H1 (cell line): Measurements from ENCODE around the gene TAF3. TPM values are rescaled to one million over a fixed set of nuclear protein-coding genes. Genes with fewer than 3 reads are reported as not detected.

Source experiments
- CTCF ChIA-PET: fragments of 300-600 bp; sonication (Branson Sonifier 250); formaldehyde crosslinking; loops from one replicate; lab custom pipeline; 2021; ENCODE audit not compliant: partially characterized antibody; lab: Charles Lee
- POLR2A ChIA-PET: fragments of 300-600 bp; sonication (Branson Sonifier 250); formaldehyde crosslinking; loops from one replicate; lab custom pipeline; 2021; ENCODE audit warnings: inconsistent platforms; ENCODE audit not compliant: partially characterized antibody; lab: Charles Lee
- DNase-seq, 2 experiments: peaks; one replicate each; pipeline versions ENCODE4 v3.0.0 to v3.0.0-alpha.2; 2010 to 2022; ENCODE audit warnings: low spot score in 2 of 2, low read depth in 1 of 2, mixed read lengths in 1 of 2
- FAIRE-seq: peaks from 2 replicates; lab custom pipeline; 2011; peaks lifted over from hg19 to GRCh38; lab: Jason Lieb, UNC
- H2AFZ ChIP-seq: 2 replicates; pipeline ENCODE4 v1.8.1; 2012; ENCODE audit warnings: low read length, inconsistent platforms
- H2AK5ac ChIP-seq: 2 replicates; pipeline ENCODE4 v1.6.1; 2013; ENCODE audit warnings: low read depth, low read length
- H2BK120ac ChIP-seq: replicated peaks from 2 replicates; pipeline ENCODE3; 2013; ENCODE audit warnings: low read depth, low read length, inconsistent platforms
- H2BK12ac ChIP-seq: 2 replicates; pipeline ENCODE4 v1.6.1; 2013; ENCODE audit warnings: low read depth, low read length
- H2BK15ac ChIP-seq: 2 replicates; pipeline ENCODE4 v1.6.1; 2013; ENCODE audit warnings: low read length
- H2BK20ac ChIP-seq: 2 replicates; pipeline ENCODE4 v1.6.1; 2013; ENCODE audit warnings: low read length
- H2BK5ac ChIP-seq: 2 replicates; pipeline ENCODE4 v1.6.1; 2013; ENCODE audit warnings: low read depth, low read length
- H3K14ac ChIP-seq: 2 replicates; pipeline ENCODE4 v1.6.1; 2013; ENCODE audit warnings: inconsistent platforms; ENCODE audit not compliant: insufficient read length
- H3K18ac ChIP-seq: 2 replicates; pipeline ENCODE4 v1.6.1; 2013; ENCODE audit warnings: low read length; ENCODE audit errors: extremely low read depth
- H3K23ac ChIP-seq: 2 replicates; pipeline ENCODE4 v1.6.1; 2013; ENCODE audit warnings: inconsistent platforms; ENCODE audit not compliant: insufficient read length
- H3K23me2 ChIP-seq: 2 replicates; pipeline ENCODE4 v1.6.1; 2013; ENCODE audit warnings: low read depth, low read length
- H3K27ac ChIP-seq: 2 replicates; pipeline ENCODE4 v1.6.1; 2011; ENCODE audit warnings: low read depth, low read length, inconsistent platforms
- H3K27me3 ChIP-seq, 4 experiments: replicated peaks in 1 of 4; 1 replicate in 1 of 4; 2 replicates in 3 of 4; pipeline versions ENCODE4 v1.6.1 to v1.8.1; 2011 to 2013; ENCODE audit warnings: low read length in 3 of 4, mild to moderate bottlenecking in 3 of 4, inconsistent platforms in 2 of 4, mixed read lengths in 2 of 4, moderate library complexity in 1 of 4; ENCODE audit not compliant: control insufficient read depth in 3 of 4, insufficient read depth in 3 of 4; ENCODE audit errors: extremely low read depth in 1 of 4
- H3K36me3 ChIP-seq, 4 experiments: 2 replicates each; pipeline versions ENCODE4 v1.6.1 to v1.8.1; 2011 to 2013; ENCODE audit warnings: mild to moderate bottlenecking in 4 of 4, low read length in 3 of 4, moderate library complexity in 2 of 4, control low read depth in 1 of 4, inconsistent platforms in 1 of 4; ENCODE audit not compliant: insufficient read depth in 4 of 4, control insufficient read depth in 2 of 4
- H3K4ac ChIP-seq: replicated peaks from 2 replicates; pipeline ENCODE3; 2013; ENCODE audit warnings: low read length, low read depth, mixed read lengths, inconsistent platforms; ENCODE audit not compliant: insufficient read length
- H3K4me1 ChIP-seq, 4 experiments: replicated peaks in 1 of 4; 1 replicate in 1 of 4; 2 replicates in 3 of 4; pipeline versions ENCODE4 v1.6.1 to v1.8.1; 2011 to 2013; ENCODE audit warnings: low read length in 3 of 4, inconsistent platforms in 2 of 4, mixed read lengths in 1 of 4; ENCODE audit not compliant: insufficient read depth in 4 of 4, control insufficient read depth in 3 of 4
- H3K4me2 ChIP-seq, 2 experiments: 2 replicates each; pipeline versions ENCODE4 v1.6.1 to v1.8.1; 2011 to 2013; ENCODE audit warnings: low read depth in 2 of 2, low read length in 2 of 2, control low read depth in 1 of 2, inconsistent platforms in 1 of 2, mild to moderate bottlenecking in 1 of 2; ENCODE audit not compliant: insufficient read depth in 1 of 2
- H3K4me3 ChIP-seq, 4 experiments: fragments of 200-600, 300-600 bp in 1 of 4; sonication (generic), shearing (Covaris generic), sonication (Bioruptor Twin) in 1 of 4; 2 replicates each; pipeline versions ENCODE4 v1.5.1 to v1.8.1; 2011 to 2016; ENCODE audit warnings: low read length in 4 of 4, low read depth in 3 of 4, control low read depth in 2 of 4, inconsistent platforms in 2 of 4, mild to moderate bottlenecking in 2 of 4, mixed read lengths in 1 of 4, moderate library complexity in 1 of 4; ENCODE audit not compliant: insufficient read depth in 2 of 4; ENCODE audit errors: extremely low read depth in 1 of 4
- H3K56ac ChIP-seq: replicated peaks from 2 replicates; pipeline ENCODE3; 2013; ENCODE audit warnings: low read depth, mild to moderate bottlenecking, mixed read lengths, low read length, inconsistent platforms; ENCODE audit not compliant: insufficient read length
- H3K79me1 ChIP-seq: 2 replicates; pipeline ENCODE4 v1.6.1; 2013; ENCODE audit warnings: low read depth, low read length, control low read depth
- H3K79me2 ChIP-seq, 2 experiments: 2 replicates each; pipeline versions ENCODE4 v1.6.1 to v1.8.1; 2012 to 2013; ENCODE audit warnings: low read length in 2 of 2, mild to moderate bottlenecking in 2 of 2, inconsistent platforms in 1 of 2; ENCODE audit not compliant: insufficient read depth in 2 of 2, control insufficient read depth in 1 of 2
- H3K9ac ChIP-seq, 4 experiments: replicated peaks in 1 of 4; 1 replicate in 1 of 4; 2 replicates in 3 of 4; pipeline versions ENCODE4 v1.6.1 to v1.8.1; 2011 to 2013; ENCODE audit warnings: low read depth in 3 of 4, low read length in 3 of 4, control low read depth in 2 of 4, mild to moderate bottlenecking in 2 of 4, moderate library complexity in 2 of 4, inconsistent platforms in 1 of 4; ENCODE audit errors: extremely low read depth in 1 of 4
- H3K9me3 ChIP-seq, 2 experiments: 2 replicates each; pipeline versions ENCODE4 v1.6.1 to v1.8.1; 2012 to 2013; ENCODE audit warnings: mild to moderate bottlenecking in 2 of 2, moderate library complexity in 2 of 2, control low read depth in 1 of 2, inconsistent platforms in 1 of 2, low read depth in 1 of 2, low read length in 1 of 2, mixed read lengths in 1 of 2; ENCODE audit not compliant: insufficient read depth in 2 of 2
- H4K20me1 ChIP-seq, 2 experiments: replicated peaks in 1 of 2; 2 replicates each; pipeline versions ENCODE3 to v1.8.1; 2011 to 2013; ENCODE audit warnings: inconsistent platforms in 2 of 2, low read length in 2 of 2, mild to moderate bottlenecking in 1 of 2; ENCODE audit not compliant: insufficient read depth in 2 of 2, control insufficient read depth in 1 of 2
- H4K5ac ChIP-seq: 2 replicates; pipeline ENCODE4 v1.6.1; 2013; ENCODE audit warnings: low read length, low read depth, mixed read lengths, inconsistent platforms; ENCODE audit not compliant: insufficient read length
- H4K8ac ChIP-seq: 2 replicates; pipeline ENCODE4 v1.8.0; 2013; ENCODE audit warnings: mild to moderate bottlenecking, moderate library complexity, low read length, inconsistent platforms; ENCODE audit not compliant: insufficient read depth; ENCODE audit errors: extremely low read depth
- H4K91ac ChIP-seq: replicated peaks from 2 replicates; pipeline ENCODE3; 2013; ENCODE audit warnings: low read length, mixed read lengths, inconsistent platforms; ENCODE audit not compliant: insufficient read length
- CBX8 ChIP-seq: fragments of 300-800, 300-1000 bp; sonication (generic); IDR thresholded peaks from 2 replicates; pipeline ENCODE4 v1.7.1; 2016; ENCODE audit warnings: low read depth, low read length, borderline replicate concordance
- CREB1 ChIP-seq: IDR thresholded peaks from 2 replicates; pipeline ENCODE4 v1.6.1; 2012; ENCODE audit warnings: inconsistent platforms
- JUN ChIP-seq: IDR thresholded peaks from 2 replicates; pipeline ENCODE4 v1.6.1; 2011; ENCODE audit warnings: low read depth, mild to moderate bottlenecking, improper control_type of control experiment, low read length
- NANOG ChIP-seq: IDR thresholded peaks from 2 replicates; pipeline ENCODE4 v1.6.1; 2011; ENCODE audit warnings: low read length, low read depth, mild to moderate bottlenecking, inconsistent platforms; ENCODE audit not compliant: insufficient read depth, poor library complexity, severe bottlenecking
- RNF2 ChIP-seq: fragments of 200-900, 300-1000 bp; sonication (generic); IDR thresholded peaks from 2 replicates; pipeline ENCODE4 v1.7.1; 2016; ENCODE audit warnings: borderline replicate concordance, low read depth, mild to moderate bottlenecking, antibody characterized with exemption, low read length; ENCODE audit not compliant: poor library complexity, severe bottlenecking; ENCODE audit errors: missing control alignments
- TBP ChIP-seq: IDR thresholded peaks from 2 replicates; pipeline ENCODE4 v1.6.1; 2011; ENCODE audit warnings: low read depth, low read length, improper control_type of control experiment
- WGBS, 2 experiments: shearing (Covaris generic) in 1 of 2; methylation state at CpG; one replicate each; pipeline versions ENCODE4 v1.1.6 to v1.1.7; 2013 to 2015; ENCODE audit warnings: low lambda C conversion rate in 2 of 2, mixed read lengths in 2 of 2, inconsistent platforms in 1 of 2, low coverage in 1 of 2, missing lambda C conversion rate in 1 of 2; ENCODE audit not compliant: insufficient replicate concordance in 2 of 2, insufficient coverage in 1 of 2, insufficient read length in 1 of 2; ENCODE audit errors: extremely low coverage in 1 of 2, missing lambda C conversion rate in 1 of 2; 5-methylcytosine and 5-hydroxymethylcytosine counted together
- polyA plus RNA-seq, 7 experiments: library from polyadenylated mRNA; depleted of rRNA in 3 of 7; stranded (reverse) in 5 of 7; unstranded in 2 of 7; fragments of >200 nt in 5 of 7; fragments of 200-250 nt in 2 of 7; gene quantifications; 1 replicate in 5 of 7; 2 replicates in 1 of 7; 4 replicates in 1 of 7; pipeline versions ENCODE4 v1.2.1 to v1.2.3, GENCODE V29; 2011 to 2013; ENCODE audit warnings: missing spikeins in 2 of 7, mixed read lengths in 2 of 7
- total RNA-seq: library from RNA; stranded (reverse); fragmentation: NEBNext Ultra II Directional; extraction: Animal tissue kit (Norgen Biotek cat#: 25700); gene quantifications from 2 replicates; pipeline ENCODE4 v1.2.1, GENCODE V29; 2021

The TAF3 gene
- total and polyA plus RNA-seq, 2 of the 8 experiments (the other 6 are each of a cell fraction or from before 2014, with no cell fraction given), result 1.5 to 11.2 TPM

GRCh38 chr10:7887174-7887816 lies 69.0 kb downstream of the TAF3 start:
- POLR2A ChIA-PET, result no interaction called here

More at GRCh38 chr10:7887174-7887816, 69.0 kb downstream of the TAF3 start:
- Histone ChIP-seq H3K79me2 (no peaks in the 10 kb centered on the region), H2AK5ac (no peak overlapping the region), H3K27me3 (no peaks in the 10 kb centered on the region), H2BK20ac (no peak overlapping the region), H3K9ac (no peak overlapping the region), H2BK120ac (no peak overlapping the region), H4K91ac (no peak overlapping the region), H2BK5ac (no peak overlapping the region), H3K79me1 (no peaks in the 10 kb centered on the region; the same call in 1 of the 2 replicates), H3K4me1 (peaks cover 0 to 3% (median 2%) of the 10 kb centered on the region in 4 experiments; a peak in 2 of 7 replicates), H3K23me2 (no peaks in the 10 kb centered on the region), H2BK15ac (no peak overlapping the region), H3K27ac (no peak overlapping the region), H3K56ac (no peak overlapping the region), H3K4me2 (no peak overlapping the region), H3K4me3 (no peak overlapping the region), H3K23ac (no peak overlapping the region), H4K8ac (no peak overlapping the region), H3K14ac (no peak overlapping the region), H4K5ac (no peak overlapping the region), H2BK12ac (no peak overlapping the region), H4K20me1 (peaks cover 2 to 7% of the 10 kb centered on the region in 2 experiments), H3K36me3 (no peaks in the 10 kb centered on the region), H3K9me3 (no peaks in the 10 kb centered on the region)
- CTCF ChIA-PET, result no interaction called here
- 94% methylated on average over 8 of the region's 8 CpGs; no CpG with 5 or more reads in 1 of the 2 experiments for WGBS, 2 experiments
- no peak for FAIRE-seq
- no peak for TF ChIP-seq CREB1
- no peak for TF ChIP-seq NANOG
- no peak for TF ChIP-seq RNF2
- no peak for TF ChIP-seq TBP
- TF ChIP-seq CBX8, result no peak
- no peak for TF ChIP-seq JUN
- TF ChIP-seq, all 59 proteins: peak for 0
- DNase-seq, result no peak
- Histone ChIP-seq H2AFZ (no peak overlapping the region), H3K4ac (no peak overlapping the region), H3K18ac (no peak overlapping the region)
